Nephron progenitor cell (in vitro differentiated cells): ENCODE results near the gene ABLIM1.

Experiments
- DNase-seq: peaks from one replicate; pipeline ENCODE4 v3.0.0; 2021
- H3K27ac Mint-ChIP-seq: 2 replicates; pipeline ENCODE4 v1.8.0; 2021; ENCODE audit warnings: mild to moderate bottlenecking, moderate library complexity, mixed read lengths
- H3K27me3 Mint-ChIP-seq: 2 replicates; pipeline ENCODE4 v1.8.0; 2021; ENCODE audit warnings: mild to moderate bottlenecking, low read depth, mixed read lengths; ENCODE audit not compliant: poor library complexity
- H3K36me3 Mint-ChIP-seq: 2 replicates; pipeline ENCODE4 v1.8.0; 2021; ENCODE audit warnings: low read depth, mixed read lengths
- H3K4me1 Mint-ChIP-seq: 2 replicates; pipeline ENCODE4 v1.8.0; 2021; ENCODE audit warnings: mixed read lengths
- H3K4me3 Mint-ChIP-seq: 2 replicates; pipeline ENCODE4 v1.8.0; 2021; ENCODE audit warnings: mild to moderate bottlenecking, moderate library complexity, mixed read lengths
- H3K9me3 Mint-ChIP-seq: 2 replicates; pipeline ENCODE4 v1.8.0; 2021; ENCODE audit warnings: mild to moderate bottlenecking, moderate library complexity, mixed read lengths
- TF ChIP-seq, protein P1 (sequence below): fragments of 200-600 bp; sonication (generic); IDR thresholded peaks from 2 replicates; pipeline ENCODE4 v1.5.0; 2021; ENCODE audit warnings: antibody characterized with exemption

Gene ABLIM1

GRCh38 chr10:114397651-114398145 is 260.4 kb downstream of the ABLIM1 start:
- H3K4me1 Mint-ChIP-seq, result peaks cover 97% of the 10 kb centered on the region

DNA sequence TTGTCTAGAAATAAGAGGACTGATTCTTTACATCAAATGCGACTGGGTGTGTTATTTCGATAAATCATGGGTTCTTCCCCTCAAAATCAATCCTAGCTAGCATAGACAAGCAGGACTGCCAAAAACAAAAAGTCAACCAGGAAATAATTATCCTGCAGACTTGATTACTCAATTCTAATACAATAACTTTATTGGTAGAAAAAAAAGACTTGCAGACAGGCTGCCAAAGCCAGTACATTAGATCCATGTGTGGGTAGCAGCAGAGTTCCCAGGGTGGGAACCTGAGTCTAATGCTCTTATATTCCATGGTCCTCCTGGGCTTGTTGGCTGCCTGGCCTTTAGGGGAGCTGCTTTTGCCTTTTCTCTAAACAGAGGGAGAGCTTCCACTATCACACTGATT is 261.6 kb downstream of the ABLIM1 start:
- Mint-ChIP-seq H3K27ac (peak overlapping the region; percentile 89), H3K36me3 (no peaks in the 10 kb centered on the region), H3K27me3 (peaks cover 3% of the 10 kb centered on the region), H3K4me1 (peaks cover 97% of the 10 kb centered on the region), H3K4me3 (no peak overlapping the region), H3K9me3 (no peaks in the 10 kb centered on the region)
- no peak for DNase-seq
- TF ChIP-seq, protein P1, sequence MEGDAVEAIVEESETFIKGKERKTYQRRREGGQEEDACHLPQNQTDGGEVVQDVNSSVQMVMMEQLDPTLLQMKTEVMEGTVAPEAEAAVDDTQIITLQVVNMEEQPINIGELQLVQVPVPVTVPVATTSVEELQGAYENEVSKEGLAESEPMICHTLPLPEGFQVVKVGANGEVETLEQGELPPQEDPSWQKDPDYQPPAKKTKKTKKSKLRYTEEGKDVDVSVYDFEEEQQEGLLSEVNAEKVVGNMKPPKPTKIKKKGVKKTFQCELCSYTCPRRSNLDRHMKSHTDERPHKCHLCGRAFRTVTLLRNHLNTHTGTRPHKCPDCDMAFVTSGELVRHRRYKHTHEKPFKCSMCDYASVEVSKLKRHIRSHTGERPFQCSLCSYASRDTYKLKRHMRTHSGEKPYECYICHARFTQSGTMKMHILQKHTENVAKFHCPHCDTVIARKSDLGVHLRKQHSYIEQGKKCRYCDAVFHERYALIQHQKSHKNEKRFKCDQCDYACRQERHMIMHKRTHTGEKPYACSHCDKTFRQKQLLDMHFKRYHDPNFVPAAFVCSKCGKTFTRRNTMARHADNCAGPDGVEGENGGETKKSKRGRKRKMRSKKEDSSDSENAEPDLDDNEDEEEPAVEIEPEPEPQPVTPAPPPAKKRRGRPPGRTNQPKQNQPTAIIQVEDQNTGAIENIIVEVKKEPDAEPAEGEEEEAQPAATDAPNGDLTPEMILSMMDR, result no peak

More at GRCh38 chr10:114397651-114398145, 260.4 kb downstream of the ABLIM1 start:
- Mint-ChIP-seq H3K9me3 (no peaks in the 10 kb centered on the region), H3K4me3 (no peak overlapping the region), H3K27me3 (peaks cover 3% of the 10 kb centered on the region), H3K36me3 (no peaks in the 10 kb centered on the region), H3K27ac (peak overlapping the region; percentile 58)
- TF ChIP-seq, protein P1, result no peak
- no peak for DNase-seq

DNA sequence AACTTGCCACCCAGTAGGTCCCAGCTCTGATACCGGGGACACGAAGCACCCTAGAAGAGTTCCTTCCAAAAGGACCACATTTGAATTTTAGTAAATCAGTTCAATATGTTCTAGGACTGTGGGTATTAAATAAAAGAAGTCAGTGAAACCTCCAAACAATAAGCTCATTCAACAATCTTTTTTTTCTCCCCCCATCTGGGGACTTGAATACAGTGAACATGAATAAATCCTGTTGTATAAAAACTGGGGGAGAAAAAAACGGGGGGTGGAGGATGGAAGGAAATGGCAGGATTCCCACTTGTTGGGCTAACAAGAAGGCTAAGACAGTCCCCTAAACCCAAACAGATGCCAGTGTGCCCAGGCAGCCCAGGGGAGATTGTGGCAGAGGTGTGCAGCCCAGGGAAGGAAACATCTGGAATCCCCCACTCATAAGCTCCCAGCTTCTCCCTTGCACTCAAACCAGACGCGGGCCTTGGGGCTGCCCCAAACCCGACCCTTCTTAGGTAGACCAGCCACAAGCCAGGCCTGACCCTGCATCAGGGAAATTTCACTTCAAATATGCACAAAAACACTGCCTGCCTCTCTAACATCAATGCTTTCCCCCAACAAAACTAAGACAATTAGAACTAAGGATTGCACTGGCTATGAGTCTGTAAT is 262.6 kb downstream of the ABLIM1 start:
- Mint-ChIP-seq H3K4me3 (no peak overlapping the region), H3K4me1 (peaks cover 96% of the 10 kb centered on the region), H3K36me3 (no peaks in the 10 kb centered on the region), H3K27ac (no peak overlapping the region), H3K9me3 (no peaks in the 10 kb centered on the region), H3K27me3 (peaks cover 3% of the 10 kb centered on the region)
- DNase-seq, result no peak
- TF ChIP-seq, protein P1, result no peak

DNA sequence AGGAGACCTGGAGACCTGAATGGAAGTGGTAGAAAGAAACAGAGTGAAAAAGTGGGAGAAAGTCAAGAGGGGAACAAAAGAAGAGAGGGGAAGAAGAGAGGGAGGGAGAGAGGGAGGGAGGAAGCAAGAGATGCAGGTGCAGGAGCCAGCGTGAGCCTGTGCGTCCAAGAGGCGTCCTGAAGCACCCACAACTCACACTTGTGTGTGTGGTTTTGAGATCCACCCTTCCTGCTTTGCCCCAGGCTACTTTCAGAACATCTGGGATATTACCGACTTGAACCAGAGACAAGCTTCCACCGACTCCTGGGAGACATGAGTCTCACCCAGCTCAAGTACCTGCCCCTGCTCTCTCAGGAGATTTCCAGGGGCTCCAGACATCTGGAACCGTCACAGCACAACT is 263.5 kb downstream of the ABLIM1 start:
- Mint-ChIP-seq H3K36me3 (no peaks in the 10 kb centered on the region), H3K27ac (no peak overlapping the region), H3K4me1 (peaks cover 93% of the 10 kb centered on the region), H3K9me3 (no peaks in the 10 kb centered on the region), H3K27me3 (no peaks in the 10 kb centered on the region), H3K4me3 (no peak overlapping the region)
- TF ChIP-seq, protein P1, result no peak
- DNase-seq, result no peak

GRCh38 chr10:114393886-114394285 is 264.2 kb downstream of the ABLIM1 start:
- H3K9me3 Mint-ChIP-seq, result no peaks in the 10 kb centered on the region
- TF ChIP-seq, protein P1, result no peak
- peaks cover 2% of the 10 kb centered on the region for H3K27me3 Mint-ChIP-seq
- H3K4me3 Mint-ChIP-seq, result peak overlapping the region; percentile 26
- H3K36me3 Mint-ChIP-seq, result no peaks in the 10 kb centered on the region
- H3K27ac Mint-ChIP-seq, result peak overlapping the region; percentile 65
- peaks cover 92% of the 10 kb centered on the region for H3K4me1 Mint-ChIP-seq
- DNase-seq, result no peak

DNA sequence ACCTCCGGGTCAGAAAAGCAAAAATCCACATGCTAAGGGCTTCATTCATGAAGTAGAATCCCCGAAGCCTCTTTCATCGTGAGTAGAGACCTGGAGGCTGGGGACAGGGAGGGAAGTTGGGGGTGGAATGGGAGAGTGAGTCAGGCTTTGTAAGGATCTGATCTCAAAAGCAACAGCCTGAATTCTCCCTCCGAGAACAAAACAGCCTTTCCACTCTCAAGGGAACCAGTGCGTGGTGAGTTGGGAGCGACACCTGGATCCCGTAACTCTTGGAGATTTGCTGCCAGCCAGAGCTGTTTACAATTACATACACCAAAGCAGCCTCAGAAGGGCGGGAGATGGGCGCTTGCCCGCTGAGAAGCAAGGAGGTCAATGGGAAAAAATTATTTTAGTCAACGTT is 264.6 kb downstream of the ABLIM1 start:
- Mint-ChIP-seq H3K27me3 (peaks cover 2% of the 10 kb centered on the region), H3K36me3 (no peaks in the 10 kb centered on the region), H3K4me3 (no peak overlapping the region), H3K27ac (peak overlapping the region; percentile 65), H3K9me3 (no peaks in the 10 kb centered on the region), H3K4me1 (peaks cover 92% of the 10 kb centered on the region)
- TF ChIP-seq, protein P1, result no peak
- no peak for DNase-seq
